Vagina (tissue), 2 donors: Measurements from ENCODE around the gene ARAP1. TPM values are rescaled to one million over a fixed set of nuclear protein-coding genes. Genes with fewer than 3 reads are reported as not detected.

Experiments
- DNase-seq, 2 donors: peaks; one replicate each; pipeline ENCODE4 v3.0.0-alpha.2; 2017; ENCODE audit errors: extremely low spot score in 2 of 2
- H3K27ac ChIP-seq: fragments of 200-600 bp; sonication (generic); one replicate; pipeline ENCODE4 v1.5.1; 2019
- H3K27me3 ChIP-seq: fragments of 200-600 bp; sonication (generic); one replicate; pipeline ENCODE4 v1.5.1; 2019
- H3K36me3 ChIP-seq, 2 donors: fragments of 200-600 bp; sonication (generic); one replicate each; pipeline ENCODE4 v1.5.1; 2017 to 2019
- H3K4me1 ChIP-seq: fragments of 200-600 bp; sonication (generic); one replicate; pipeline ENCODE4 v1.5.1; 2019
- H3K4me3 ChIP-seq, 2 donors: fragments of 200-600 bp; sonication (generic); 1 replicate in 1 of 2; 2 replicates in 1 of 2; pipeline ENCODE4 v1.5.1; 2016 to 2019
- H3K9me3 ChIP-seq: fragments of 200-600 bp; sonication (generic); one replicate; pipeline ENCODE4 v1.5.1; 2019
- CTCF ChIP-seq, 3 experiments: fragments of 450-650 bp in 2 of 3; fragments of 200-600 bp in 1 of 3; sonication (generic) in 1 of 3; IDR thresholded peaks; one replicate each; pipeline ENCODE4 v1.5.1; 2017 to 2019; ENCODE audit warnings: antibody characterized with exemption in 3 of 3, mild to moderate bottlenecking in 2 of 3, moderate library complexity in 2 of 3
- POLR2A ChIP-seq, 2 donors: fragments of 450-650 bp; IDR thresholded peaks; one replicate each; pipeline ENCODE4 v1.6.1; 2017; ENCODE audit warnings: antibody characterized with exemption in 2 of 2, mild to moderate bottlenecking in 2 of 2, moderate library complexity in 2 of 2
- POLR2AphosphoS5 ChIP-seq, 2 donors: sonication (generic); formaldehyde crosslinking; IDR thresholded peaks; one replicate each; pipeline ENCODE4 v1.9.0; 2017; ENCODE audit warnings: antibody characterized with exemption in 2 of 2, mild to moderate bottlenecking in 2 of 2, low read depth in 1 of 2; ENCODE audit not compliant: insufficient read depth in 1 of 2
- intact Hi-C: fragments of 100-400 bp; cut with DNase I; formaldehyde crosslinking; loops from one replicate; pipeline ENCODE4 v1.15.1; 2023
- total RNA-seq: library from RNA; depleted of rRNA; stranded (reverse); fragments of >200 nt; gene quantifications from one replicate; pipeline ENCODE4 v1.2.3, GENCODE V29; 2016

ARAP1 gene
- total RNA-seq, 1 donor from 2014 or later: 59.2 TPM

- intact Hi-C loops: no loop called here
- DNase-seq: no peak
- TF ChIP-seq CTCF (IDR thresholded peaks at IDR 0.05): no peak
- TF ChIP-seq POLR2AphosphoS5 (IDR thresholded peaks at IDR 0.05; ENCODE audit: insufficient read depth in 1 of 2, low read depth in 1 of 2): no peak
- TF ChIP-seq POLR2A (IDR thresholded peaks at IDR 0.05): no peak
- Histone ChIP-seq H3K4me3 (no peak overlapping the region), H3K27ac (no peak overlapping the region), H3K36me3 (no peaks in the 10 kb centered on the region), H3K9me3 (no peaks in the 10 kb centered on the region), H3K4me1 (peaks cover 74% of the 10 kb centered on the region), H3K27me3 (no peaks in the 10 kb centered on the region)
Measured at GRCh38 chr11:72778535-72779494, 26.6 kb upstream of the ARAP1 start.

- Histone ChIP-seq H3K4me3 (no peak overlapping the region), H3K4me1 (peaks cover 84% of the 10 kb centered on the region), H3K9me3 (no peaks in the 10 kb centered on the region), H3K27me3 (no peaks in the 10 kb centered on the region), H3K27ac (peak overlapping the region; percentile 13), H3K36me3 (no peaks in the 10 kb centered on the region)
- TF ChIP-seq CTCF (IDR thresholded peaks at IDR 0.05) (no peak), POLR2AphosphoS5 (IDR thresholded peaks at IDR 0.05; ENCODE audit: insufficient read depth in 1 of 2, low read depth in 1 of 2) (no peak), POLR2A (IDR thresholded peaks at IDR 0.05) (no peak)
- intact Hi-C loops: no loop called here
- no peak for DNase-seq
Measured at GRCh38 chr11:72777755-72778278, 25.6 kb upstream of the ARAP1 start.

GRCh38 chr11:72776844-72777754, 24.9 kb upstream of the ARAP1 start:
- Histone ChIP-seq H3K27me3 (no peaks in the 10 kb centered on the region), H3K4me3 (no peak overlapping the region), H3K27ac (peak overlapping the region; percentile 13), H3K36me3 (no peaks in the 10 kb centered on the region), H3K4me1 (peaks cover 86% of the 10 kb centered on the region), H3K9me3 (no peaks in the 10 kb centered on the region)
- intact Hi-C loops: no loop called here
- DNase-seq: no peak
- no peak for TF ChIP-seq POLR2A (IDR thresholded peaks at IDR 0.05)
- no peak for TF ChIP-seq CTCF (IDR thresholded peaks at IDR 0.05)
- TF ChIP-seq POLR2AphosphoS5 (IDR thresholded peaks at IDR 0.05; ENCODE audit: insufficient read depth in 1 of 2, low read depth in 1 of 2): no peak

GRCh38 chr11:72776117-72776843, 24.1 kb upstream of the ARAP1 start:
- no peak for TF ChIP-seq POLR2A (IDR thresholded peaks at IDR 0.05)
- no peak for TF ChIP-seq POLR2AphosphoS5 (IDR thresholded peaks at IDR 0.05; ENCODE audit: insufficient read depth in 1 of 2, low read depth in 1 of 2)
- no peak for TF ChIP-seq CTCF (IDR thresholded peaks at IDR 0.05)
- no peaks in the 10 kb centered on the region for H3K9me3 ChIP-seq
- H3K36me3 ChIP-seq: no peaks in the 10 kb centered on the region
- no peak overlapping the region for H3K4me3 ChIP-seq
- intact Hi-C loops: no loop called here
- no peak overlapping the region for H3K27ac ChIP-seq
- peaks cover 91% of the 10 kb centered on the region for H3K4me1 ChIP-seq
- no peaks in the 10 kb centered on the region for H3K27me3 ChIP-seq
- DNase-seq: no peak
